ENCODE data around the gene RIMBP2.

RIMBP2 gene

GRCh38 chr12:130438711-130439110 lies 277.4 kb downstream of the RIMBP2 start:
- Histone ChIP-seq H3K36me3 (ENCODE audit: control insufficient read depth, insufficient read depth, low read length) (no peaks in the 10 kb centered on the region), H4K5ac (ENCODE audit: low read length) (no peak overlapping the region), H3K79me1 (ENCODE audit: low read length) (no peaks in the 10 kb centered on the region), H3K56ac (ENCODE audit: low read length) (no peak overlapping the region), H3K9ac (ENCODE audit: low read length) (no peak overlapping the region), H2AK5ac (ENCODE audit: low read length) (no peak overlapping the region), H3K4me2 (ENCODE audit: low read length) (no peak overlapping the region), H3K4me1 (ENCODE audit: control insufficient read depth, low read depth, low read length) (no peaks in the 10 kb centered on the region), H2BK5ac (ENCODE audit: low read length) (no peak overlapping the region), H3K4me3 (ENCODE audit: low read length) (no peak overlapping the region), H4K8ac (ENCODE audit: low read depth, low read length) (no peak overlapping the region), H3K23ac (ENCODE audit: low read length) (no peak overlapping the region), H2BK120ac (ENCODE audit: low read depth, low read length) (no peak overlapping the region), H3K18ac (ENCODE audit: low read length) (no peak overlapping the region), H3K4ac (ENCODE audit: low read depth, low read length) (no peak overlapping the region), H3K79me2 (ENCODE audit: control insufficient read depth, insufficient read depth, low read length) (no peaks in the 10 kb centered on the region), H2BK15ac (replicated peaks; ENCODE audit: low read depth) (no peak overlapping the region), H3K27me3 (ENCODE audit: insufficient read depth, low read length, poor library complexity) (no peaks in the 10 kb centered on the region), H3K27ac (ENCODE audit: low read depth, low read length) (no peak overlapping the region)
- WGBS (ENCODE audit: extremely low coverage, insufficient coverage, low lambda C conversion rate): no CpG with 5 or more reads among the region's 13 CpGs
- DNase-seq: no peak

- no peak overlapping the region for H3K4me2 ChIP-seq (ENCODE audit: low read length)
- H4K5ac ChIP-seq (ENCODE audit: low read length): no peak overlapping the region
- H3K9ac ChIP-seq (ENCODE audit: low read length): no peak overlapping the region
- H3K79me1 ChIP-seq (ENCODE audit: low read length): no peaks in the 10 kb centered on the region
- H3K23ac ChIP-seq (ENCODE audit: low read length): no peak overlapping the region
- no peaks in the 10 kb centered on the region for H3K36me3 ChIP-seq (ENCODE audit: control insufficient read depth, insufficient read depth, low read length)
- no peak overlapping the region for H2AK5ac ChIP-seq (ENCODE audit: low read length)
- no peak overlapping the region for H2BK120ac ChIP-seq (ENCODE audit: low read depth, low read length)
- no peak overlapping the region for H3K56ac ChIP-seq (ENCODE audit: low read length)
- H3K27ac ChIP-seq (ENCODE audit: low read depth, low read length): no peak overlapping the region
- no peaks in the 10 kb centered on the region for H3K79me2 ChIP-seq (ENCODE audit: control insufficient read depth, insufficient read depth, low read length)
- no peak overlapping the region for H3K4ac ChIP-seq (ENCODE audit: low read depth, low read length)
- no peak overlapping the region for H2BK5ac ChIP-seq (ENCODE audit: low read length)
- H2BK15ac ChIP-seq (replicated peaks; ENCODE audit: low read depth): no peak overlapping the region
- no peak overlapping the region for H3K4me3 ChIP-seq (ENCODE audit: low read length)
- no CpG with 5 or more reads among the region's 19 CpGs for WGBS (ENCODE audit: extremely low coverage, insufficient coverage, low lambda C conversion rate)
- no peaks in the 10 kb centered on the region for H3K4me1 ChIP-seq (ENCODE audit: control insufficient read depth, low read depth, low read length)
- no peak overlapping the region for H4K8ac ChIP-seq (ENCODE audit: low read depth, low read length)
- H3K18ac ChIP-seq (ENCODE audit: low read length): no peak overlapping the region
- H3K27me3 ChIP-seq (ENCODE audit: insufficient read depth, low read length, poor library complexity): no peaks in the 10 kb centered on the region
- DNase-seq: no peak
Measured at GRCh38 chr12:130438243-130438620, 277.9 kb downstream of the RIMBP2 start.

- DNase-seq: no peak
- H3K18ac ChIP-seq (ENCODE audit: low read length): no peak overlapping the region
Measured at GRCh38 chr12:130437555-130438242, 278.4 kb downstream of the RIMBP2 start.

GRCh38 chr12:130436741-130437501 lies 279.2 kb downstream of the RIMBP2 start:
- Histone ChIP-seq H3K4me1 (ENCODE audit: control insufficient read depth, low read depth, low read length) (no peaks in the 10 kb centered on the region), H3K27ac (ENCODE audit: low read depth, low read length) (no peak overlapping the region), H2BK5ac (ENCODE audit: low read length) (no peak overlapping the region), H3K18ac (ENCODE audit: low read length) (no peak overlapping the region), H4K5ac (ENCODE audit: low read length) (no peak overlapping the region), H3K9ac (ENCODE audit: low read length) (no peak overlapping the region), H3K27me3 (ENCODE audit: insufficient read depth, low read length, poor library complexity) (no peaks in the 10 kb centered on the region), H3K4ac (ENCODE audit: low read depth, low read length) (no peak overlapping the region), H3K4me3 (ENCODE audit: low read length) (no peak overlapping the region), H2AK5ac (ENCODE audit: low read length) (no peak overlapping the region), H3K4me2 (ENCODE audit: low read length) (no peak overlapping the region), H3K79me1 (ENCODE audit: low read length) (no peaks in the 10 kb centered on the region), H3K23ac (ENCODE audit: low read length) (no peak overlapping the region), H3K79me2 (ENCODE audit: control insufficient read depth, insufficient read depth, low read length) (no peaks in the 10 kb centered on the region), H2BK15ac (replicated peaks; ENCODE audit: low read depth) (no peak overlapping the region), H3K36me3 (ENCODE audit: control insufficient read depth, insufficient read depth, low read length) (no peaks in the 10 kb centered on the region), H2BK120ac (ENCODE audit: low read depth, low read length) (no peak overlapping the region), H3K56ac (ENCODE audit: low read length) (no peak overlapping the region), H4K8ac (ENCODE audit: low read depth, low read length) (no peak overlapping the region)
- no CpG with 5 or more reads among the region's 47 CpGs for WGBS (ENCODE audit: extremely low coverage, insufficient coverage, low lambda C conversion rate)
- no peak for DNase-seq

More at GRCh38 chr12:130437555-130438242, 278.4 kb downstream of the RIMBP2 start:
- no peak overlapping the region for H3K56ac ChIP-seq (ENCODE audit: low read length)
- no peaks in the 10 kb centered on the region for H3K79me2 ChIP-seq (ENCODE audit: control insufficient read depth, insufficient read depth, low read length)
- H2BK15ac ChIP-seq (replicated peaks; ENCODE audit: low read depth): no peak overlapping the region
- no peak overlapping the region for H4K8ac ChIP-seq (ENCODE audit: low read depth, low read length)
- no peak overlapping the region for H2BK120ac ChIP-seq (ENCODE audit: low read depth, low read length)
- no peaks in the 10 kb centered on the region for H3K36me3 ChIP-seq (ENCODE audit: control insufficient read depth, insufficient read depth, low read length)
- no peaks in the 10 kb centered on the region for H3K4me1 ChIP-seq (ENCODE audit: control insufficient read depth, low read depth, low read length)
- no CpG with 5 or more reads among the region's 16 CpGs for WGBS (ENCODE audit: extremely low coverage, insufficient coverage, low lambda C conversion rate)
- H4K5ac ChIP-seq (ENCODE audit: low read length): no peak overlapping the region
- H3K9ac ChIP-seq (ENCODE audit: low read length): no peak overlapping the region
- no peak overlapping the region for H3K4ac ChIP-seq (ENCODE audit: low read depth, low read length)
- no peak overlapping the region for H2BK5ac ChIP-seq (ENCODE audit: low read length)
- H3K4me2 ChIP-seq (ENCODE audit: low read length): no peak overlapping the region
- H2AK5ac ChIP-seq (ENCODE audit: low read length): no peak overlapping the region
- H3K4me3 ChIP-seq (ENCODE audit: low read length): no peak overlapping the region
- no peak overlapping the region for H3K23ac ChIP-seq (ENCODE audit: low read length)
- H3K27me3 ChIP-seq (ENCODE audit: insufficient read depth, low read length, poor library complexity): no peaks in the 10 kb centered on the region
- no peaks in the 10 kb centered on the region for H3K79me1 ChIP-seq (ENCODE audit: low read length)
- no peak overlapping the region for H3K27ac ChIP-seq (ENCODE audit: low read depth, low read length)

- no CpG with 5 or more reads among the region's 17 CpGs for WGBS (ENCODE audit: extremely low coverage, insufficient coverage, low lambda C conversion rate)
Measured at GRCh38 chr12:130435826-130436225, 280.3 kb downstream of the RIMBP2 start.

More at GRCh38 chr12:130435826-130436225, 280.3 kb downstream of the RIMBP2 start:
- no peak overlapping the region for H4K5ac ChIP-seq (ENCODE audit: low read length)
- H3K4me1 ChIP-seq (ENCODE audit: control insufficient read depth, low read depth, low read length): no peaks in the 10 kb centered on the region
- no peaks in the 10 kb centered on the region for H3K79me2 ChIP-seq (ENCODE audit: control insufficient read depth, insufficient read depth, low read length)
- no peak overlapping the region for H2BK15ac ChIP-seq (replicated peaks; ENCODE audit: low read depth)
- H4K8ac ChIP-seq (ENCODE audit: low read depth, low read length): no peak overlapping the region
- no peak overlapping the region for H3K23ac ChIP-seq (ENCODE audit: low read length)
- H3K9ac ChIP-seq (ENCODE audit: low read length): no peak overlapping the region
- no peak overlapping the region for H3K56ac ChIP-seq (ENCODE audit: low read length)
- H3K18ac ChIP-seq (ENCODE audit: low read length): no peak overlapping the region
- no peak overlapping the region for H3K4me3 ChIP-seq (ENCODE audit: low read length)
- H3K27me3 ChIP-seq (ENCODE audit: insufficient read depth, low read length, poor library complexity): no peaks in the 10 kb centered on the region
- H3K79me1 ChIP-seq (ENCODE audit: low read length): no peaks in the 10 kb centered on the region
- DNase-seq: no peak
- no peak overlapping the region for H2AK5ac ChIP-seq (ENCODE audit: low read length)
- H3K4ac ChIP-seq (ENCODE audit: low read depth, low read length): no peak overlapping the region
- H2BK5ac ChIP-seq (ENCODE audit: low read length): no peak overlapping the region
- H2BK120ac ChIP-seq (ENCODE audit: low read depth, low read length): no peak overlapping the region
- no peaks in the 10 kb centered on the region for H3K36me3 ChIP-seq (ENCODE audit: control insufficient read depth, insufficient read depth, low read length)
- H3K27ac ChIP-seq (ENCODE audit: low read depth, low read length): no peak overlapping the region
- no peak overlapping the region for H3K4me2 ChIP-seq (ENCODE audit: low read length)

Data from mesendoderm (in vitro differentiated cells).